Measurements from ENCODE around the gene OTOL1. TPM values are rescaled to one million over a fixed set of nuclear protein-coding genes. Genes with fewer than 3 reads are reported as not detected.

OTOL1 gene
- total RNA-seq, 1 experiment from 2014 or later = not detected

DNA sequence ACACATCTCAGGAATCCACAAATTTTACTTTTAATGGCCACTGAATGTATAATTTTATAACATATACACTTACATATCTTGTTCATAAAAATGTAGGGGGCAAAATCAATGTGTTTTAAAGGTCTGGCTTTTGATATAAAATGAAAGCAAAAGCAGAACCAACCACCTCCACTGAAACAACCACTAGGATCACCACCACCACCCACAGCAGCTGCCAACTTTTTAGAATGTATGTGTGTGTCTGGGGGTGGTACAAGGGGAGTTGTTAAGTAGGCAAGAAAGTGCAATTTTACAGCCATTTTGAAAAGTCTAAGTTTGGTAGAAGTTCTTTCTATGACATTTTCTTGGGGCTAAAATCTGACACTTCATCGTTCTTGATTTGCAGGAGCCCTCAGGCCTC lies 44.0 kb downstream of the OTOL1 start (continued):
- TF ChIP-seq, protein P1, sequence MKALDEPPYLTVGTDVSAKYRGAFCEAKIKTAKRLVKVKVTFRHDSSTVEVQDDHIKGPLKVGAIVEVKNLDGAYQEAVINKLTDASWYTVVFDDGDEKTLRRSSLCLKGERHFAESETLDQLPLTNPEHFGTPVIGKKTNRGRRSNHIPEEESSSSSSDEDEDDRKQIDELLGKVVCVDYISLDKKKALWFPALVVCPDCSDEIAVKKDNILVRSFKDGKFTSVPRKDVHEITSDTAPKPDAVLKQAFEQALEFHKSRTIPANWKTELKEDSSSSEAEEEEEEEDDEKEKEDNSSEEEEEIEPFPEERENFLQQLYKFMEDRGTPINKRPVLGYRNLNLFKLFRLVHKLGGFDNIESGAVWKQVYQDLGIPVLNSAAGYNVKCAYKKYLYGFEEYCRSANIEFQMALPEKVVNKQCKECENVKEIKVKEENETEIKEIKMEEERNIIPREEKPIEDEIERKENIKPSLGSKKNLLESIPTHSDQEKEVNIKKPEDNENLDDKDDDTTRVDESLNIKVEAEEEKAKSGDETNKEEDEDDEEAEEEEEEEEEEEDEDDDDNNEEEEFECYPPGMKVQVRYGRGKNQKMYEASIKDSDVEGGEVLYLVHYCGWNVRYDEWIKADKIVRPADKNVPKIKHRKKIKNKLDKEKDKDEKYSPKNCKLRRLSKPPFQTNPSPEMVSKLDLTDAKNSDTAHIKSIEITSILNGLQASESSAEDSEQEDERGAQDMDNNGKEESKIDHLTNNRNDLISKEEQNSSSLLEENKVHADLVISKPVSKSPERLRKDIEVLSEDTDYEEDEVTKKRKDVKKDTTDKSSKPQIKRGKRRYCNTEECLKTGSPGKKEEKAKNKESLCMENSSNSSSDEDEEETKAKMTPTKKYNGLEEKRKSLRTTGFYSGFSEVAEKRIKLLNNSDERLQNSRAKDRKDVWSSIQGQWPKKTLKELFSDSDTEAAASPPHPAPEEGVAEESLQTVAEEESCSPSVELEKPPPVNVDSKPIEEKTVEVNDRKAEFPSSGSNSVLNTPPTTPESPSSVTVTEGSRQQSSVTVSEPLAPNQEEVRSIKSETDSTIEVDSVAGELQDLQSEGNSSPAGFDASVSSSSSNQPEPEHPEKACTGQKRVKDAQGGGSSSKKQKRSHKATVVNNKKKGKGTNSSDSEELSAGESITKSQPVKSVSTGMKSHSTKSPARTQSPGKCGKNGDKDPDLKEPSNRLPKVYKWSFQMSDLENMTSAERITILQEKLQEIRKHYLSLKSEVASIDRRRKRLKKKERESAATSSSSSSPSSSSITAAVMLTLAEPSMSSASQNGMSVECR (CRISPR knock-in tag; IDR thresholded peaks at IDR 0.05; ENCODE audit: borderline replicate concordance) = no peak

DNA sequence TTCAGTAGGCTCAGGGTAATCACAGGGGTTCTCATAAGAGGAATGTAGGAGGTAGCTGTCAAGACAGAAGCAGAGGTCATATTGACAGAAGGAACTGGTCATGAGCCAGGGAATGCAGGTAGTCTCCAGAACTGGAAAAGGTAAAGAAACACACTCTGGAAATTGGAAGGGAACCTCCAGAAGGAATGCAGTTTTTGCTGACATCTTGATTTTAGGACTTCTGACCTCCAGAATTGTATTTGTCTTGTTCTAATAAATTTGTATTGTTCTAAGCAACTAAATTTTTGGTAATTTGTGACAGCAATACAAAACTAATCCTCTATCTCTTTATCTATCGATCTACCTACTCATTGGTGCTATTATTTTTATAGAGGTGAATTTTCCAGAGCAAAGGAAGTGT lies 49.2 kb downstream of the OTOL1 start:
- TF ChIP-seq FOXK1 (CRISPR knock-in tag; IDR thresholded peaks at IDR 0.05) (no peak), FOXP1 (CRISPR knock-in tag; IDR thresholded peaks at IDR 0.05; ENCODE audit: borderline replicate concordance) (no peak), TP53 (CRISPR knock-in tag; IDR thresholded peaks at IDR 0.05) (no peak), ZNF396 (CRISPR knock-in tag; IDR thresholded peaks at IDR 0.05; ENCODE audit: borderline replicate concordance) (no peak), FOXJ3 (CRISPR knock-in tag; IDR thresholded peaks at IDR 0.05; ENCODE audit: borderline replicate concordance) (no peak), ZNF219 (CRISPR knock-in tag; IDR thresholded peaks at IDR 0.05; ENCODE audit: borderline replicate concordance) (no peak), ZNF121 (CRISPR knock-in tag; IDR thresholded peaks at IDR 0.05) (no peak), ZNF317 (CRISPR knock-in tag; IDR thresholded peaks at IDR 0.05; ENCODE audit: borderline replicate concordance, low read depth) (no peak), ATF1 (CRISPR knock-in tag; IDR thresholded peaks at IDR 0.05) (no peak), CREM (CRISPR knock-in tag; IDR thresholded peaks at IDR 0.05) (no peak), SP1 (CRISPR knock-in tag; conservative IDR thresholded peaks at IDR 0.05) (no peak), CBFB (CRISPR knock-in tag; IDR thresholded peaks at IDR 0.05; ENCODE audit: low read depth) (no peak)
- TF ChIP-seq, protein P2, sequence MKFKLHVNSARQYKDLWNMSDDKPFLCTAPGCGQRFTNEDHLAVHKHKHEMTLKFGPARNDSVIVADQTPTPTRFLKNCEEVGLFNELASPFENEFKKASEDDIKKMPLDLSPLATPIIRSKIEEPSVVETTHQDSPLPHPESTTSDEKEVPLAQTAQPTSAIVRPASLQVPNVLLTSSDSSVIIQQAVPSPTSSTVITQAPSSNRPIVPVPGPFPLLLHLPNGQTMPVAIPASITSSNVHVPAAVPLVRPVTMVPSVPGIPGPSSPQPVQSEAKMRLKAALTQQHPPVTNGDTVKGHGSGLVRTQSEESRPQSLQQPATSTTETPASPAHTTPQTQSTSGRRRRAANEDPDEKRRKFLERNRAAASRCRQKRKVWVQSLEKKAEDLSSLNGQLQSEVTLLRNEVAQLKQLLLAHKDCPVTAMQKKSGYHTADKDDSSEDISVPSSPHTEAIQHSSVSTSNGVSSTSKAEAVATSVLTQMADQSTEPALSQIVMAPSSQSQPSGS (CRISPR knock-in tag; IDR thresholded peaks at IDR 0.05; ENCODE audit: borderline replicate concordance, low read depth) = no peak
- TF ChIP-seq, protein P3, sequence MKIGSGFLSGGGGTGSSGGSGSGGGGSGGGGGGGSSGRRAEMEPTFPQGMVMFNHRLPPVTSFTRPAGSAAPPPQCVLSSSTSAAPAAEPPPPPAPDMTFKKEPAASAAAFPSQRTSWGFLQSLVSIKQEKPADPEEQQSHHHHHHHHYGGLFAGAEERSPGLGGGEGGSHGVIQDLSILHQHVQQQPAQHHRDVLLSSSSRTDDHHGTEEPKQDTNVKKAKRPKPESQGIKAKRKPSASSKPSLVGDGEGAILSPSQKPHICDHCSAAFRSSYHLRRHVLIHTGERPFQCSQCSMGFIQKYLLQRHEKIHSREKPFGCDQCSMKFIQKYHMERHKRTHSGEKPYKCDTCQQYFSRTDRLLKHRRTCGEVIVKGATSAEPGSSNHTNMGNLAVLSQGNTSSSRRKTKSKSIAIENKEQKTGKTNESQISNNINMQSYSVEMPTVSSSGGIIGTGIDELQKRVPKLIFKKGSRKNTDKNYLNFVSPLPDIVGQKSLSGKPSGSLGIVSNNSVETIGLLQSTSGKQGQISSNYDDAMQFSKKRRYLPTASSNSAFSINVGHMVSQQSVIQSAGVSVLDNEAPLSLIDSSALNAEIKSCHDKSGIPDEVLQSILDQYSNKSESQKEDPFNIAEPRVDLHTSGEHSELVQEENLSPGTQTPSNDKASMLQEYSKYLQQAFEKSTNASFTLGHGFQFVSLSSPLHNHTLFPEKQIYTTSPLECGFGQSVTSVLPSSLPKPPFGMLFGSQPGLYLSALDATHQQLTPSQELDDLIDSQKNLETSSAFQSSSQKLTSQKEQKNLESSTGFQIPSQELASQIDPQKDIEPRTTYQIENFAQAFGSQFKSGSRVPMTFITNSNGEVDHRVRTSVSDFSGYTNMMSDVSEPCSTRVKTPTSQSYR (CRISPR knock-in tag; IDR thresholded peaks at IDR 0.05) = no peak
- TF ChIP-seq, protein P4, sequence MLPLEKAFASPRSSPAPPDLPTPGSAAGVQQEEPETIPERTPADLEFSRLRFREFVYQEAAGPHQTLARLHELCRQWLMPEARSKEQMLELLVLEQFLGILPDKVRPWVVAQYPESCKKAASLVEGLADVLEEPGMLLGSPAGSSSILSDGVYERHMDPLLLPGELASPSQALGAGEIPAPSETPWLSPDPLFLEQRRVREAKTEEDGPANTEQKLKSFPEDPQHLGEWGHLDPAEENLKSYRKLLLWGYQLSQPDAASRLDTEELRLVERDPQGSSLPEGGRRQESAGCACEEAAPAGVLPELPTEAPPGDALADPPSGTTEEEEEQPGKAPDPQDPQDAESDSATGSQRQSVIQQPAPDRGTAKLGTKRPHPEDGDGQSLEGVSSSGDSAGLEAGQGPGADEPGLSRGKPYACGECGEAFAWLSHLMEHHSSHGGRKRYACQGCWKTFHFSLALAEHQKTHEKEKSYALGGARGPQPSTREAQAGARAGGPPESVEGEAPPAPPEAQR (CRISPR knock-in tag; IDR thresholded peaks at IDR 0.05) = no peak
- TF ChIP-seq, protein P5, sequence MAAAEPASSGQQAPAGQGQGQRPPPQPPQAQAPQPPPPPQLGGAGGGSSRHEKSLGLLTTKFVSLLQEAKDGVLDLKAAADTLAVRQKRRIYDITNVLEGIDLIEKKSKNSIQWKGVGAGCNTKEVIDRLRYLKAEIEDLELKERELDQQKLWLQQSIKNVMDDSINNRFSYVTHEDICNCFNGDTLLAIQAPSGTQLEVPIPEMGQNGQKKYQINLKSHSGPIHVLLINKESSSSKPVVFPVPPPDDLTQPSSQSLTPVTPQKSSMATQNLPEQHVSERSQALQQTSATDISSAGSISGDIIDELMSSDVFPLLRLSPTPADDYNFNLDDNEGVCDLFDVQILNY (CRISPR knock-in tag; IDR thresholded peaks at IDR 0.05) = no peak
- ChIA-PET CTCF (no interaction called here), POLR2A (no interaction called here)
- peaks cover 6% of the 10 kb centered on the region for H3K4me1 Mint-ChIP-seq
- DNase-seq (ENCODE audit: low spot score) = no peak
- H3K27me3 Mint-ChIP-seq (ENCODE audit: low read depth) = no peaks in the 10 kb centered on the region
- ATAC-seq = no peak
- no peak overlapping the region for H3K4me3 Mint-ChIP-seq
- no peak overlapping the region for H3K27ac Mint-ChIP-seq
- H3K9me3 Mint-ChIP-seq = peaks cover 11% of the 10 kb centered on the region; the same call in 1 of the 2 replicates
- H3K36me3 Mint-ChIP-seq = no peaks in the 10 kb centered on the region; the same call in 1 of the 2 replicates

Data from WTC11 (cell line).